ENCODE measurements around the gene CCDC122.

Gene CCDC122

GRCh38 chr13:43918636-43919035 lies 39.1 kb upstream of the CCDC122 start:
- Histone ChIP-seq H3K27me3 (ENCODE audit: insufficient read depth, poor library complexity, severe bottlenecking) (peaks cover 4% of the 10 kb centered on the region), H3K27ac (replicated peaks) (no peak overlapping the region), H3K4me3 (replicated peaks; ENCODE audit: insufficient read depth, low read length) (no peak overlapping the region)
- no peak for TF ChIP-seq SPI1 (IDR thresholded peaks at IDR 0.05; ENCODE audit: borderline replicate concordance, low read depth)
- TF ChIP-seq POLR2AphosphoS5 (IDR thresholded peaks at IDR 0.05; ENCODE audit: low read depth), result no peak
- TF ChIP-seq REST (IDR thresholded peaks at IDR 0.05; ENCODE audit: insufficient replicate concordance, low read depth), result no peak
- no peak for TF ChIP-seq CTCF (IDR thresholded peaks at IDR 0.05; ENCODE audit: insufficient read depth, low read length)
- no peak for TF ChIP-seq GABPA (IDR thresholded peaks at IDR 0.05; ENCODE audit: low read depth)
- no peak for DNase-seq (ENCODE audit: low read depth in 1 of 2, low spot score in 1 of 2)

- H3K27me3 ChIP-seq (ENCODE audit: insufficient read depth, poor library complexity, severe bottlenecking), result peaks cover 4% of the 10 kb centered on the region
- no peak for TF ChIP-seq CTCF (IDR thresholded peaks at IDR 0.05; ENCODE audit: insufficient read depth, low read length)
- TF ChIP-seq REST (IDR thresholded peaks at IDR 0.05; ENCODE audit: insufficient replicate concordance, low read depth), result no peak
- TF ChIP-seq GABPA (IDR thresholded peaks at IDR 0.05; ENCODE audit: low read depth), result no peak
- TF ChIP-seq POLR2AphosphoS5 (IDR thresholded peaks at IDR 0.05; ENCODE audit: low read depth), result no peak
- TF ChIP-seq SPI1 (IDR thresholded peaks at IDR 0.05; ENCODE audit: borderline replicate concordance, low read depth), result no peak
Observed at GRCh38 chr13:43916828-43917227, 37.3 kb upstream of the CCDC122 start.

GRCh38 chr13:43915451-43915850 lies 35.9 kb upstream of the CCDC122 start:
- TF ChIP-seq CTCF (IDR thresholded peaks at IDR 0.05; ENCODE audit: insufficient read depth, low read length), result no peak
- no peak for TF ChIP-seq GABPA (IDR thresholded peaks at IDR 0.05; ENCODE audit: low read depth)
- no peak for TF ChIP-seq POLR2AphosphoS5 (IDR thresholded peaks at IDR 0.05; ENCODE audit: low read depth)
- TF ChIP-seq REST (IDR thresholded peaks at IDR 0.05; ENCODE audit: insufficient replicate concordance, low read depth), result no peak
- TF ChIP-seq SPI1 (IDR thresholded peaks at IDR 0.05; ENCODE audit: borderline replicate concordance, low read depth), result no peak
- no peak overlapping the region for H3K4me3 ChIP-seq (replicated peaks; ENCODE audit: insufficient read depth, low read length)
- H3K27me3 ChIP-seq (ENCODE audit: insufficient read depth, poor library complexity, severe bottlenecking), result peaks cover 4% of the 10 kb centered on the region
- DNase-seq (ENCODE audit: low read depth in 1 of 2, low spot score in 1 of 2), result no peak
- no peak overlapping the region for H3K27ac ChIP-seq (replicated peaks)

More at GRCh38 chr13:43916828-43917227, 37.3 kb upstream of the CCDC122 start:
- Histone ChIP-seq H3K27ac (replicated peaks) (no peak overlapping the region), H3K4me3 (replicated peaks; ENCODE audit: insufficient read depth, low read length) (no peak overlapping the region)
- DNase-seq (ENCODE audit: low read depth in 1 of 2, low spot score in 1 of 2), result no peak

All from HL-60 (cell line).